Inflammatory macrophage treated with lipopolysaccharide for 1 hour (primary cell): Measurements from ENCODE around the gene ZNF888.
"Not testable (repeated sequence)": the region's sequence is repeated elsewhere in the genome, so short reads cannot be mapped to it uniquely, and the experiment has no call there.

Experiments used
- DNase-seq, 2 donors: peaks; one replicate each; pipeline ENCODE4 v3.0.0-alpha.2; 2020 to 2022

Gene ZNF888

DNA sequence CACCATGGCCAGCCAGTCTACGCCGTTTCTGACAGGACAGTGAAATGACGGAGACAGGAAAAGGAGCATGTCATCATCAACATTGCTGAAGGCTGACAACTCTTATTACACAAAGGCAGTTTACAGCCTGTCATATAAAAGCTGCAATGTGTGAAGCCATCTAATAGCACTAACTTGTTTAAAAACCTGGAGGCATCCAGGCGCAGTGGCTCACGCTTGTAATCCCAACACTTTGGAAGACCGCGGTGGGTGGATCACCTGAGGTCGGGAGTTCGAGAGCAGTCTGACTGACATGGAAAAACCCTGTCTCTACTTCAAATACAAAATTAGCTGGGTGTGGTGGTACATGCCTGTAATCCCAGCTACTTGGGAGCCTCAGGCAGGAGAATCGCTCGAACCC is 55.2 kb downstream of the ZNF888 start:
- not testable (repeated sequence) for DNase-seq

DNA sequence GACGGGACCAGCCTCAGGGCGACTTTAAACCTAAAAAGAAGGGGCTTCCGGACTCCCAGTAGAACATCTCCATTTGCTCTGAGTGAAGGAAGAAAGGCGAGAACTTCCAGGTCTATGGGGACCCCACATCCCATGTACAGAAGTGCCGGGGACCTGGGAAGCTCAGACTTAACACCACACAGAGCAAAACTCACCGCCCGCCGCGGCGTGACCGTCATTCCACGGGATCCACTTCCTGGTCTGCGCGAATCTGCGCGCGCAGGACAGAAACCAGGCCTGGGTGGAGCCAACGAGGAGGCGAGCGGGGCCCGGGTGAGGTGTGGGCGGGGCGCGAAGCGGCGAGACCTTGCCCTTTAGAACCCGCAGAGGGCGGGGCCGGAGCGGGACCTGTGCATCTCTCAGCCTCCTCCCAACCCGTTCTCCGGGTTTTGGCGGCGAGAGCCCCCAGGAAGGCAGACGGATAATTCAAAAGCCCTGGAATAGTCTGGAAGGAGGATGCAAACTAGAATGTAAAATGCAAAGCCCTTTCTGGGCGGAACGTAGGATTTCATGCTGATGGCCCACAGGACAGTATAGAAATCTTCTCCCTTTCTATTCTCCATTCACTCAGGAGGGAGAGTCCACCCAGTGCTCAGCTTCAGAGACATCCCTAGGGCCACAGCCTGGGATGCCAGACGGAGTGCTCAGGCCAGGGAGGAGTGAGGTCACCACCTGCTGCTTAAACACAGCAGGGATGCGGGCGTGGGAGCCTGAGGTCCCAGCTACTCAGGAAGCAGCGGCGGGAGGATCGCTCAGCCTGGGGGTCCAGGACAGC is 65.6 kb downstream of the ZNF888 start, which contains the start of gene ZNF468:
TSS of gene ZNF468 (minus strand) at position 242 of the 814 bp plus-strand sequence. CDS start 3,347 bp downstream, outside the sequence.
- peak; percentile 63 to 64 for DNase-seq

DNA sequence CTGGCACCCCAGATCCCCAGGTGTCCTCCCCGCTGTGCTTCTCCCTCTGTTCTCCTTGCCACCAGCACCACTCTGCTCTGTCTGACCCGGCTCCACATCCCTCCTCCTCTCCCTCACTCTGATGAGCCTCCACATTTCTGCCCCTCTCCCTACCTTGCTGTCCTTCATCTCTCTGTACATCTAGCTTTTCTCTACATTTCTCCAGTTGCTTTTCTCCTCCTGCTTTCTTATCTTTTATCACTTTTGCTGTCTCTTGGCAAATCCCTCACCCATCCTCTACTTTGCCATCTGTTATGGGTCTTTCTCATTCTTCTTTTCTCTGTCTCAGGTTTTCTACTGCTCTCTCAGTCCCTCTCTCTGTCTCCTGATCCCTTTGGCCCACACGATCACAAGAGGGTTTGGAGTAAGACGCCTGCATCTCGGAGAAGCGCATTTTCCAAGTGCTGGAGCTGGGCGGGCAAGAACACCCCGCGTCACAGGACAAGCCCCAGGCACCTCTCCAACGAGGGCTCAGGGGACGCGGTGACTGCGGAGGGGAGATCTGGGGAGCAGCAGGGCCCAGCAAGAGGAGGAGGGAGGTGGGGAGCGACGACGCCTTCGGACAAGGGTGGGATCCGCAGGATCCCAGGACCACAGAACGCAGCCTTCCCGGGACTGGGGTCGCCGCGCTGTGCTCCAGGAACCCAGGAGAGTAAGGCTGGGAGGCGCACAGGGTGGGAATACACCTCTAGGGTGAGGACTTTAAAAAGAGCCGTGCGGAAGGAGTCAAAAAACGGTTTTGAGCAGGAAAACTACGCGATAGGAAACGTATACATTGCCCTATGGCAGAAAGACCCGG is 66.5 kb downstream of the ZNF888 start:
- DNase-seq, result peak in 1 of 2 donors; percentile 2
